Lung (tissue), 12 donors: Measurements from ENCODE around the gene KRTAP12-4. TPM values are rescaled to one million over a fixed set of nuclear protein-coding genes. Genes with fewer than 3 reads are reported as not detected.
"Not testable (repeated sequence)": the region's sequence is repeated elsewhere in the genome, so short reads cannot be mapped to it uniquely, and the experiment has no call there.

ENCODE experiments used
- ATAC-seq: fragments of 200-7000 bp; cut with Tn5 transposase; one replicate; pipeline ENCODE4 v1.9.1; 2020; ENCODE audit warnings: moderate number of reproducible peaks; ENCODE audit not compliant: insufficient read depth, low FRiP score
- DNase-seq, 3 donors: peaks; one replicate each; pipeline ENCODE4 v3.0.0-alpha.2; 2013 to 2017
- H3K27ac ChIP-seq, 2 donors: one replicate each; pipeline ENCODE4 v1.5.1; 2013; ENCODE audit warnings: mild to moderate bottlenecking in 2 of 2, moderate library complexity in 2 of 2, control low read depth in 1 of 2, inconsistent platforms in 1 of 2, low read depth in 1 of 2, low read length in 1 of 2
- H3K27me3 ChIP-seq, 3 donors: one replicate each; pipeline ENCODE4 v1.5.1; 2013; ENCODE audit warnings: low read length in 2 of 3; ENCODE audit not compliant: control insufficient read depth in 3 of 3, insufficient read depth in 3 of 3
- H3K36me3 ChIP-seq, 4 donors: one replicate each; pipeline ENCODE4 v1.5.1; 2013; ENCODE audit warnings: low read length in 4 of 4, mild to moderate bottlenecking in 1 of 4, moderate library complexity in 1 of 4; ENCODE audit not compliant: control insufficient read depth in 4 of 4, insufficient read depth in 4 of 4
- H3K4me1 ChIP-seq, 5 donors: one replicate each; pipeline ENCODE4 v1.5.1; 2013; ENCODE audit warnings: low read length in 5 of 5, mild to moderate bottlenecking in 2 of 5, moderate library complexity in 1 of 5; ENCODE audit not compliant: control insufficient read depth in 5 of 5, insufficient read depth in 5 of 5
- H3K4me3 ChIP-seq: one replicate; pipeline ENCODE4 v1.5.1; 2013; ENCODE audit warnings: mild to moderate bottlenecking, control low read depth, moderate library complexity
- H3K9ac ChIP-seq, 2 donors: one replicate each; pipeline ENCODE4 v1.5.1; 2013; ENCODE audit warnings: low read length in 2 of 2, control low read depth in 1 of 2; ENCODE audit not compliant: insufficient read depth in 1 of 2
- H3K9me3 ChIP-seq, 4 donors: one replicate each; pipeline ENCODE4 v1.5.1; 2013; ENCODE audit warnings: low read length in 3 of 4, mild to moderate bottlenecking in 1 of 4, moderate library complexity in 1 of 4; ENCODE audit not compliant: control insufficient read depth in 4 of 4, insufficient read depth in 3 of 4
- CTCF ChIP-seq: IDR thresholded peaks from 2 replicates; pipeline ENCODE4 v1.5.1; 2012; ENCODE audit warnings: mild to moderate bottlenecking; ENCODE audit errors: control extremely low read depth, extremely low read depth
- WGBS, 2 donors: extraction: QIAGEN DNeasy Blood & Tissue Kit; methylation state at CpG; one replicate each; pipeline ENCODE4 v1.1.7; 2013; 5-methylcytosine and 5-hydroxymethylcytosine counted together
- polyA plus RNA-seq, 2 donors: library from polyadenylated mRNA; stranded (reverse); fragments of 200-250 nt; gene quantifications; one replicate each; pipeline ENCODE4 v1.2.1, GENCODE V29; 2013
- total RNA-seq, 2 donors: library from RNA; depleted of rRNA in 1 of 2; stranded (reverse); fragments of >200 nt in 1 of 2; gene quantifications; one replicate each; pipeline ENCODE4 v1.2.1, GENCODE V29; 2014 to 2021
- donor health status: control.
- donor health status: control.
- donor health status: Bipolar disorder and iron deficiency.
- donor health status: healthy.
- donor health status: DM: yes; HTN: yes; CAD: no.

KRTAP12-4 gene
- total and polyA plus RNA-seq, 4 donors = not detected

DNA sequence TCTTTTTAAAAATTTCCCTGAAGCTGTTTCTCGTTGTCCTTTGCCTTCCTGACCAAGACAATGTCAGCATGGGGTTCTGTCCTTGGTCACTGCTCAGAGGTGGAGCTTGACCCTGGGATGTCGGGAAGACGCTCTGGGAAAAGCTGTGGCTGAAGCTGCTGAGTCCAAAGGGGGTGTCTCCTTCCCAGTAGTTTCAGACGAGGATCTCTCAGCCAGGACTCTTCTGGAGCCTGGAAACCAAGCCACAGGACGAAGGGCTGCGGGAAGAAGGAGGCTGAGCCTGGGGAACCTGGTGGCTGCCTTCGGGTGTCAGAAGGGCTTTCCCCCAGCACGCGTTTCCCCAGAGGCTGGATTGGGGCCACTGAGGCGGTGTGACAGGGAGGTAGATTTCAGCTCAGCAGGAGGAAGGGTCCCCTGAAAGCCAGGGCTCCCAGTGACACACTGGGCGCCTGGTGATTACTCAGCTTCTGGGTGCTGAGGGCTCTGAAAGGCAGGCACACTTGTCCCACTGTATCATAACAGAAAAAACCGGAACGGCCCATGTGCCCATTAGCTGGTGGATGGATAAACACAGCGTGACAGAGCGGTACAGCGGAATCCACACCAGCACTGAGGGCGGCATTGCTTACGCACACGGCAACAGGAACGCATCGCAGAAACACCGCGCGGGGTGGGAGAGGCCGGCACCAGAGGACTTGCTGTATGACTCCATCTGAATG lies 32.5 kb upstream of the KRTAP12-4 start:
- 72 to 83% methylated on average over 25 of the region's 25 CpGs for WGBS, 2 donors
- peaks cover 0 to 4% (median 0%) of the 10 kb centered on the region in 4 donors for H3K9me3 ChIP-seq
- no peak overlapping the region for H3K27ac ChIP-seq
- TF ChIP-seq CTCF = no peak
- H3K36me3 ChIP-seq = no peaks in the 10 kb centered on the region
- H3K9ac ChIP-seq = no peak overlapping the region
- no peak for ATAC-seq
- peaks cover 0 to 18% (median 10%) of the 10 kb centered on the region in 3 donors for H3K27me3 ChIP-seq
- H3K4me1 ChIP-seq = no peaks in the 10 kb centered on the region
- no peak overlapping the region for H3K4me3 ChIP-seq
- no peak for DNase-seq

DNA sequence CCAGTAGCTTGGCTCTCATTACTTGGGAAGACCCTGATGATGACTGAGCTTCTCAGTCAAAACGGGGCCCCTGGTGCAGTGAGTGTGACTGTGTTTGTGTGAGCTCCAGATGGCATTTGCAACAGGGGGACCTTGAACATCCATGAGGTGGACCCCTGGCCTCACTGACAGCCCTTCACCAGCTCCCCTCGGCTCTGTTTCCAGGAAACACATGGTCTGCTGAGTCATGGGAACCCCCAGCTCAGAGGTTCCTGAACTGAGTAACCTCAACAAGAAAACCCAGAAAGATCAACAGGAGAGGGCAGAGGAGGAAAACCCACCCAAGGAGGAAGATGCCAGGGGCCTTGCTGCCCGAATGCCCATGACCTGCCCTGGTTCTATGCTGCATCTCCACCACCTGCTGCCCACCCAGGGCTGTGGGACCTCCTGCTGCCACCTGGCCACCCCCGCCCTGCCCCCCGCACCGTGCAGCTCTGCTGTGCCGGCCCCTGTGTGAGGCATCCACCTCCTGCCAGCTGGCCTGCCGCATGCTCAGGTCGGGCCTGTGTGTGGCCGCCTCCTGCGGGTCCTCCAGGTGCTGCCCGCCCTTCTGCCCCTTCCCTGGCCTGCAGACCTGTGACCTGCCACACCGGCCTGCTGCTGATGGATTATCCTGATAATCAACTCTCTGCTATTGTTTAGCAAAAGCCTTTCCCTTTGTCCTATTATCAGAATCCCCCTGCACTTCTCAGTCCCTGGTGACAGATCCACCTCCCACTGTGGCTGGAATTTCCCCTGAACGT lies 31.7 kb upstream of the KRTAP12-4 start:
- no peak for ATAC-seq
- TF ChIP-seq CTCF = no peak
- Histone ChIP-seq H3K27ac (no peak overlapping the region), H3K4me3 (no peak overlapping the region), H3K4me1 (no peaks in the 10 kb centered on the region), H3K27me3 (peaks cover 0 to 18% (median 10%) of the 10 kb centered on the region in 3 donors), H3K9ac (no peak overlapping the region), H3K36me3 (no peaks in the 10 kb centered on the region), H3K9me3 (peaks cover 0 to 4% (median 0%) of the 10 kb centered on the region in 4 donors)
- WGBS, 2 donors = 30 to 40% methylated on average over 13 to 14 of the region's 14 CpGs
- DNase-seq = peak in 1 of 3 donors; percentile 7

DNA sequence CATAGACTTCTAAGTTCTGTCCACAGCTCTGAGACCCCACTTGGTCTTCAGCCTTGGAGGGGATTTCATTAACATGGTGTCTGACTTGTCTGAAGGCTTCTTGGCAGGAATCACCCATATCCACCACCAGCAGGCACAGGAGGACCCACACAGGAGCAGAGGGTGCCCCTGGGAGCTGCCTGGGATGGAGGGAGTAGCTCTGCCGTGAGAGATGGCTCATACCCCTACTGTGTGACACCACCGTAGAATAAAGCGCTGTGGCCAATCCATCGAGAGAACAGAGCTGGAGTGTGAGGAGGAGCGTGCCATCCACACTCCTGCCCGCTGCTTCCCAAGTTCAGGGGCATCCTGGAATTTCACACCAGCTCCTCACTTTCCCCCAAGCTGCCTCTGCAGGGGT lies 30.6 kb upstream of the KRTAP12-4 start:
- not testable (repeated sequence) for H3K9me3 ChIP-seq, H3K4me1 ChIP-seq, ATAC-seq, DNase-seq, H3K36me3 ChIP-seq, H3K4me3 ChIP-seq, H3K27ac ChIP-seq, H3K9ac ChIP-seq
- 90 to 93% methylated on average over 6 of the region's 6 CpGs for WGBS, 2 donors
- peaks cover 0 to 11% (median 10%) of the 10 kb centered on the region in 3 donors for H3K27me3 ChIP-seq

- peaks cover 0 to 11% (median 10%) of the 10 kb centered on the region in 3 donors for H3K27me3 ChIP-seq
- H3K27ac ChIP-seq = no peak overlapping the region
- H3K36me3 ChIP-seq = no peaks in the 10 kb centered on the region
- no peak for TF ChIP-seq CTCF
- H3K9ac ChIP-seq = no peak overlapping the region
- H3K4me3 ChIP-seq = no peak overlapping the region
- ATAC-seq (no peak), DNase-seq (no peak)
- peaks cover 0 to 4% (median 0%) of the 10 kb centered on the region in 4 donors for H3K9me3 ChIP-seq
- no peaks in the 10 kb centered on the region for H3K4me1 ChIP-seq
- 76 to 82% methylated on average over 6 of the region's 6 CpGs for WGBS, 2 donors
Measured at GRCh38 chr21:44684483-44684882, 30.0 kb upstream of the KRTAP12-4 start.
